HEK293 (cell line): ENCODE results near the gene WNK3.

Experiments used
- ATF2 ChIP-seq: fragments of 450-650 bp; formaldehyde crosslinking; IDR thresholded peaks from 2 replicates; pipeline ENCODE4 v1.5.1; 2016; ENCODE audit warnings: missing biosample characterization, missing genetic modification characterization, low read depth
- CTCF ChIP-seq: fragments of 450-650 bp; formaldehyde crosslinking; IDR thresholded peaks from 2 replicates; pipeline ENCODE4 v1.5.1; 2016; ENCODE audit warnings: missing biosample characterization, missing genetic modification characterization
- PRDM10 ChIP-seq: fragments of 450-650 bp; formaldehyde crosslinking; IDR thresholded peaks from 2 replicates; pipeline ENCODE4 v1.5.1; 2016; ENCODE audit warnings: missing biosample characterization, missing genetic modification characterization
- SP2 ChIP-seq: fragments of 450-650 bp; formaldehyde crosslinking; IDR thresholded peaks from 2 replicates; pipeline ENCODE4 v1.5.1; 2016; ENCODE audit warnings: missing biosample characterization, missing genetic modification characterization
- ZEB2 ChIP-seq: fragments of 450-650 bp; formaldehyde crosslinking; IDR thresholded peaks from 2 replicates; pipeline ENCODE4 v1.5.1; 2016; ENCODE audit warnings: missing biosample characterization, missing genetic modification characterization
- ZNF121 ChIP-seq: fragments of 450-650 bp; formaldehyde crosslinking; IDR thresholded peaks from 2 replicates; pipeline ENCODE4 v1.5.1; 2016; ENCODE audit warnings: missing biosample characterization, missing genetic modification characterization
- ZNF175 ChIP-seq: fragments of 450-650 bp; formaldehyde crosslinking; IDR thresholded peaks from 2 replicates; pipeline ENCODE4 v1.5.1; 2016; ENCODE audit warnings: missing biosample characterization, missing genetic modification characterization
- ZNF274 ChIP-seq, 2 experiments: fragments of 200-500 bp in 1 of 2; fragments of 450-650 bp in 1 of 2; sonication (Bioruptor generic) in 1 of 2; formaldehyde crosslinking in 1 of 2; IDR thresholded peaks; 2 replicates each; pipeline versions ENCODE4 v1.5.1 to v1.6.1; 2014 to 2016; ENCODE audit warnings: borderline replicate concordance in 1 of 2, inconsistent platforms in 1 of 2, low read length in 1 of 2, missing biosample characterization in 1 of 2, missing genetic modification characterization in 1 of 2
- ZNF324 ChIP-seq: fragments of 450-650 bp; formaldehyde crosslinking; IDR thresholded peaks from 2 replicates; pipeline ENCODE4 v1.5.1; 2016; ENCODE audit warnings: missing biosample characterization, missing genetic modification characterization
- ZNF362 ChIP-seq: fragments of 450-650 bp; formaldehyde crosslinking; IDR thresholded peaks from 2 replicates; pipeline ENCODE4 v1.5.1; 2016; ENCODE audit warnings: missing biosample characterization, missing genetic modification characterization
- ZNF449 ChIP-seq: fragments of 450-650 bp; formaldehyde crosslinking; IDR thresholded peaks from 2 replicates; pipeline ENCODE4 v1.5.1; 2017; ENCODE audit warnings: missing biosample characterization, mild to moderate bottlenecking, missing genetic modification characterization, moderate library complexity
- ZNF843 ChIP-seq: fragments of 450-650 bp; formaldehyde crosslinking; IDR thresholded peaks from 2 replicates; pipeline ENCODE4 v1.5.1; 2016; ENCODE audit warnings: missing biosample characterization, missing genetic modification characterization
- TF ChIP-seq, protein P1 (sequence below): fragments of 450-650 bp; formaldehyde crosslinking; IDR thresholded peaks from 2 replicates; pipeline ENCODE4 v1.5.1; 2016; ENCODE audit warnings: missing biosample characterization, missing genetic modification characterization

DNA sequence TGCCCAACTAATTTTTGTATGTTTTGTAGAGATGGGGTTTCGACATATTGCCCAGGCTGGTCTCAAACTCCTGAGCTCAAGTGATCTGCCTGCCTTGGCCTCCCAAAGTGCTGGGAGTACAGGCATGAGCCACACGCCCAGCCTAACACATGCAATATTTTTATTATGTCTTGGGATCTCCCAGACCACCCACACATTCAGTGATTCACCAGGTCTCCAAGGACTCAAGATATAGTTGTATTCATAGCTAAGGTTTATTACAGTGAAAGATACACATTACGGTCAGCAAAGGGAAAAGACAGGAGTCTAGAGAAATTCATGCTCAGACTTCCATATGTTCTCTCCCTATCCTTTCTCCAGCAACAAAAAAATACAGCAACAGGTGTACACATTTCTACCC lies 149.3 kb downstream of the WNK3 start:
- TF ChIP-seq ZNF362 (tag by site-specific recombination) (no peak), CTCF (tag by site-specific recombination) (no peak), ZNF175 (tag by site-specific recombination) (no peak), SP2 (tag by site-specific recombination) (no peak), ZNF843 (tag by site-specific recombination) (no peak), ZEB2 (tag by site-specific recombination) (no peak), ZNF324 (no peak), ATF2 (tag by site-specific recombination) (no peak), ZNF274 (IDR thresholded peaks at IDR 0.05; ENCODE audit: low read length) (no peak), ZNF274 (tag by site-specific recombination; IDR thresholded peaks at IDR 0.05; ENCODE audit: borderline replicate concordance) (no peak), ZNF449 (no peak), ZNF121 (tag by site-specific recombination) (no peak), PRDM10 (no peak)
- TF ChIP-seq, protein P1, sequence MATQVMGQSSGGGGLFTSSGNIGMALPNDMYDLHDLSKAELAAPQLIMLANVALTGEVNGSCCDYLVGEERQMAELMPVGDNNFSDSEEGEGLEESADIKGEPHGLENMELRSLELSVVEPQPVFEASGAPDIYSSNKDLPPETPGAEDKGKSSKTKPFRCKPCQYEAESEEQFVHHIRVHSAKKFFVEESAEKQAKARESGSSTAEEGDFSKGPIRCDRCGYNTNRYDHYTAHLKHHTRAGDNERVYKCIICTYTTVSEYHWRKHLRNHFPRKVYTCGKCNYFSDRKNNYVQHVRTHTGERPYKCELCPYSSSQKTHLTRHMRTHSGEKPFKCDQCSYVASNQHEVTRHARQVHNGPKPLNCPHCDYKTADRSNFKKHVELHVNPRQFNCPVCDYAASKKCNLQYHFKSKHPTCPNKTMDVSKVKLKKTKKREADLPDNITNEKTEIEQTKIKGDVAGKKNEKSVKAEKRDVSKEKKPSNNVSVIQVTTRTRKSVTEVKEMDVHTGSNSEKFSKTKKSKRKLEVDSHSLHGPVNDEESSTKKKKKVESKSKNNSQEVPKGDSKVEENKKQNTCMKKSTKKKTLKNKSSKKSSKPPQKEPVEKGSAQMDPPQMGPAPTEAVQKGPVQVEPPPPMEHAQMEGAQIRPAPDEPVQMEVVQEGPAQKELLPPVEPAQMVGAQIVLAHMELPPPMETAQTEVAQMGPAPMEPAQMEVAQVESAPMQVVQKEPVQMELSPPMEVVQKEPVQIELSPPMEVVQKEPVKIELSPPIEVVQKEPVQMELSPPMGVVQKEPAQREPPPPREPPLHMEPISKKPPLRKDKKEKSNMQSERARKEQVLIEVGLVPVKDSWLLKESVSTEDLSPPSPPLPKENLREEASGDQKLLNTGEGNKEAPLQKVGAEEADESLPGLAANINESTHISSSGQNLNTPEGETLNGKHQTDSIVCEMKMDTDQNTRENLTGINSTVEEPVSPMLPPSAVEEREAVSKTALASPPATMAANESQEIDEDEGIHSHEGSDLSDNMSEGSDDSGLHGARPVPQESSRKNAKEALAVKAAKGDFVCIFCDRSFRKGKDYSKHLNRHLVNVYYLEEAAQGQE (tag by site-specific recombination): no peak
